Measurements from ENCODE around the gene HSPG2.

The HSPG2 gene

GRCh38 chr1:21867451-21867996 is 69.6 kb downstream of the HSPG2 start:
- no peak overlapping the region for H3K4me2 ChIP-seq (ENCODE audit: low read length)
- no peaks in the 10 kb centered on the region for H4K20me1 ChIP-seq (ENCODE audit: insufficient read depth, low read length)
- no peak overlapping the region for H2AFZ ChIP-seq (ENCODE audit: low read length)
- peak overlapping the region; percentile 94 for H3K27ac ChIP-seq (ENCODE audit: low read depth, low read length, poor library complexity, severe bottlenecking)
- no peaks in the 10 kb centered on the region for H3K36me3 ChIP-seq (ENCODE audit: insufficient read depth, low read length)
- H3F3A ChIP-seq (ENCODE audit: insufficient read depth, low read length): no peaks in the 10 kb centered on the region
- no peaks in the 10 kb centered on the region for H3K79me2 ChIP-seq (ENCODE audit: insufficient read depth, low read length)
- H3K9me3 ChIP-seq (ENCODE audit: low read length): no peaks in the 10 kb centered on the region
- no peaks in the 10 kb centered on the region for H3K9me2 ChIP-seq (ENCODE audit: low read depth, low read length)
- H3K4me1 ChIP-seq (ENCODE audit: insufficient read depth, low read length, severe bottlenecking): peaks cover 56% of the 10 kb centered on the region
- H3K9ac ChIP-seq (ENCODE audit: low read length): no peak overlapping the region
- H3K27me3 ChIP-seq (ENCODE audit: insufficient read depth, low read length): no peaks in the 10 kb centered on the region
- TF ChIP-seq EZH2 (IDR thresholded peaks at IDR 0.05; ENCODE audit: borderline replicate concordance, low read length): no peak
- TF ChIP-seq CTCF (IDR thresholded peaks at IDR 0.05; ENCODE audit: low read length): no peak
- no peak overlapping the region for H3K4me3 ChIP-seq (ENCODE audit: low read depth, low read length, poor library complexity, severe bottlenecking)

- H3K9ac ChIP-seq (ENCODE audit: low read length): peak overlapping the region; percentile 50
- H3K36me3 ChIP-seq (ENCODE audit: insufficient read depth, low read length): peaks cover 5% of the 10 kb centered on the region; the same call in 1 of the 2 replicates
- H3K4me3 ChIP-seq (ENCODE audit: low read depth, low read length, poor library complexity, severe bottlenecking): peak overlapping the region; percentile 21
- no peaks in the 10 kb centered on the region for H3K9me2 ChIP-seq (ENCODE audit: low read depth, low read length)
- H4K20me1 ChIP-seq (ENCODE audit: insufficient read depth, low read length): no peaks in the 10 kb centered on the region
- H3K27me3 ChIP-seq (ENCODE audit: insufficient read depth, low read length): no peaks in the 10 kb centered on the region; the same call in 1 of the 2 replicates
- H3K4me1 ChIP-seq (ENCODE audit: insufficient read depth, low read length, severe bottlenecking): peaks cover 48% of the 10 kb centered on the region
- H3K4me2 ChIP-seq (ENCODE audit: low read length): peak overlapping the region; percentile 53
- no peak overlapping the region for H2AFZ ChIP-seq (ENCODE audit: low read length)
- H3K27ac ChIP-seq (ENCODE audit: low read depth, low read length, poor library complexity, severe bottlenecking): peak overlapping the region; percentile 94
- H3F3A ChIP-seq (ENCODE audit: insufficient read depth, low read length): no peaks in the 10 kb centered on the region
- TF ChIP-seq EZH2 (IDR thresholded peaks at IDR 0.05; ENCODE audit: borderline replicate concordance, low read length): no peak
- TF ChIP-seq CTCF (IDR thresholded peaks at IDR 0.05; ENCODE audit: low read length): no peak
- no peaks in the 10 kb centered on the region for H3K79me2 ChIP-seq (ENCODE audit: insufficient read depth, low read length)
- peaks cover 4% of the 10 kb centered on the region; the same call in 1 of the 2 replicates for H3K9me3 ChIP-seq (ENCODE audit: low read length)
These were observed 70.4 kb downstream of the HSPG2 start for GRCh38 chr1:21866707-21867043.

GRCh38 chr1:21865943-21866706 is 71.0 kb downstream of the HSPG2 start:
- peaks cover 4% of the 10 kb centered on the region; the same call in 1 of the 2 replicates for H3K9me3 ChIP-seq (ENCODE audit: low read length)
- TF ChIP-seq CTCF (IDR thresholded peaks at IDR 0.05; ENCODE audit: low read length) (no peak), EZH2 (IDR thresholded peaks at IDR 0.05; ENCODE audit: borderline replicate concordance, low read length) (no peak)

More at GRCh38 chr1:21865943-21866706, 71.0 kb downstream of the HSPG2 start:
- Histone ChIP-seq H3K79me2 (ENCODE audit: insufficient read depth, low read length) (no peaks in the 10 kb centered on the region), H3K27ac (ENCODE audit: low read depth, low read length, poor library complexity, severe bottlenecking) (peak overlapping the region; percentile 94), H3K36me3 (ENCODE audit: insufficient read depth, low read length) (peaks cover 10% of the 10 kb centered on the region; the same call in 1 of the 2 replicates), H3K4me2 (ENCODE audit: low read length) (peak overlapping the region; percentile 53), H4K20me1 (ENCODE audit: insufficient read depth, low read length) (no peaks in the 10 kb centered on the region), H3K9ac (ENCODE audit: low read length) (peak overlapping the region; percentile 50), H3K27me3 (ENCODE audit: insufficient read depth, low read length) (no peaks in the 10 kb centered on the region; the same call in 1 of the 2 replicates), H3F3A (ENCODE audit: insufficient read depth, low read length) (no peaks in the 10 kb centered on the region), H3K9me2 (ENCODE audit: low read depth, low read length) (no peaks in the 10 kb centered on the region), H3K4me3 (ENCODE audit: low read depth, low read length, poor library complexity, severe bottlenecking) (peak overlapping the region; percentile 27), H3K4me1 (ENCODE audit: insufficient read depth, low read length, severe bottlenecking) (peaks cover 44% of the 10 kb centered on the region), H2AFZ (ENCODE audit: low read length) (no peak overlapping the region)

Data from OCI-LY1 (cell line).